ENCODE measurements around the gene MYO1B. TPM values are rescaled to one million over a fixed set of nuclear protein-coding genes. Genes with fewer than 3 reads are reported as not detected.

Gene MYO1B
- total and polyA plus RNA-seq, 2 of the 8 experiments (the other 6 are each of a cell fraction or from before 2014, with no cell fraction given) = 15.5 to 61.2 TPM

- TF ChIP-seq KDM4A (IDR thresholded peaks at IDR 0.05; ENCODE audit: low read depth, low read length, severe bottlenecking) = no peak
- no peak for TF ChIP-seq TBP (IDR thresholded peaks at IDR 0.05; ENCODE audit: low read depth, low read length)
- no peak for TF ChIP-seq CHD7 (IDR thresholded peaks at IDR 0.05; ENCODE audit: insufficient replicate concordance, low read length)
- no peak for TF ChIP-seq SIX5 (IDR thresholded peaks at IDR 0.05; ENCODE audit: low read depth, low read length)
- TF ChIP-seq SP1 (IDR thresholded peaks at IDR 0.05; ENCODE audit: low read depth, low read length) = no peak
These were observed 90.8 kb downstream of the MYO1B start (continued) for GRCh38 chr2:191335875-191336464.

Measured in H1 (cell line).